ENCODE measurements around the gene KCNH4.

KCNH4 gene

DNA sequence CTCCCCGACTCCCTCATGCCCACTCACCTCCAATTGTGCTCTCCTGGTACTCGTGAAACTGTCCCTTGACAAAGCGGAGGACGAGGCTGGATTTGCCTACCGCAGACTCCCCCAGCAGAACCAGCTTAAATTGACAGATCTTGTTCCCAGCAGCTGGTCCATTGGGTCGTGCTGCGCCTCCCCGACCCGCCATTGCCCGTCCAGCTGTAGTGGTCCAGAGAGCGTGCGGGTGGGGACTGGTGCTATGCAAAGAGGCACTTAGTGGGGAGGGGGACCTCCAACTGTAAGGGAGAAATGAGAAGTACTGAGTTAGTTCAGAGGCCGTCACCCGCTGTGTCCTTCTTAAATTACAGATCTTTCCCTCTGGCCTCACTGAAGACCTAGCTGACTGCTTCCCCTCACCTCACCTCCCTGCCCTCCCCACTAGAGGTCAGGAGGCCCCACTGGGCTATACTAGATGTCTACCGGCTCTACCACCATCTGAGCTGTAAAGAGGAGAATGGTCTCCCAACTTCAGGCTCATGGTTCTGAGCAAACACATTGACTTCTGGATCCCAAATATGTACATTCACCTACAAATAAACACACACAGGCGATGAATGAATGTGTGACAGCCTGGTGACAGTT is 50.5 kb downstream of the KCNH4 start:
- Histone ChIP-seq H3K4me3 (ENCODE audit: low read length) (no peak overlapping the region), H3K36me3 (ENCODE audit: insufficient read depth, low read length) (peaks cover 39% of the 10 kb centered on the region), H3K4me2 (ENCODE audit: low read length) (no peak overlapping the region), H3K27me3 (ENCODE audit: control insufficient read depth, insufficient read depth, low read length) (no peaks in the 10 kb centered on the region), H3K9me3 (replicated peaks; ENCODE audit: low read length) (no peaks in the 10 kb centered on the region), H3K4me1 (ENCODE audit: control insufficient read depth, insufficient read depth, low read length) (peaks cover 35% of the 10 kb centered on the region), H3K9ac (ENCODE audit: low read depth, low read length) (no peak overlapping the region)

DNA sequence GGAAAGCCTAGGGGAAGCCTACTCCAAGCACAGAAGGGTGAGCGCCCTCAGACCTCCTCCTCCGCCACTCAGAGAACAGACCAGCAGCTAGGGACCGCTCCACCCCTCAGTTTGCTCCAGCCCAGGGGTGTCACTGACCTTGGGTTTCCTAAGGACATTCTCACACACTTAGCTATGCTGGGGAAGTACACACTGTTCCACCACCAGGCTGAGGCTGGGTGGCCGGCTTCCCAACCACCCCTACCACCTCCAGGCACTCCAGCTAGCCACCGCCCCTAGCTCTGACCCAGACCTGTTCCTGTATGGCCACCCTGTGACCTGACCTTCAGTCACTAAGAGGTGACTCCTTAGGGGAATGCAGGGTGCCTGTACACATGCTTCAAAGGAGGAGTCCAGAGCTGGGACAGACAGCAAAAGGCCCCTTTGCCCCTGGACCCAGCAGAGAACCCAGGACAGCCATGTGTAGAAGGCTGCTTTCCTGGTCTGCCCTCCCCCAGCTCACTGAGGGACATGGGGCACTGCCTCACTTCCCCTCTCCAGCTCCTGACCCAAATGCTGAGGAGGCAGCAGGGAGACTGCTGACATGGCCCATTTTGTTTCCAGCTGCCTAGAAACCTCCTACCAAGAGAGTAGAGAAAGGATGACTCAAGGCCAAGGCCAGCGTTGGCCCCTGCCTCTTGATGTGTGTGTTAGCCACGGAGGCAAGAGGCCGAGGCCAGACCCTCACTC is 51.7 kb downstream of the KCNH4 start:
- Histone ChIP-seq H3K36me3 (ENCODE audit: insufficient read depth, low read length) (peaks cover 49% of the 10 kb centered on the region), H3K4me2 (ENCODE audit: low read length) (no peak overlapping the region)

DNA sequence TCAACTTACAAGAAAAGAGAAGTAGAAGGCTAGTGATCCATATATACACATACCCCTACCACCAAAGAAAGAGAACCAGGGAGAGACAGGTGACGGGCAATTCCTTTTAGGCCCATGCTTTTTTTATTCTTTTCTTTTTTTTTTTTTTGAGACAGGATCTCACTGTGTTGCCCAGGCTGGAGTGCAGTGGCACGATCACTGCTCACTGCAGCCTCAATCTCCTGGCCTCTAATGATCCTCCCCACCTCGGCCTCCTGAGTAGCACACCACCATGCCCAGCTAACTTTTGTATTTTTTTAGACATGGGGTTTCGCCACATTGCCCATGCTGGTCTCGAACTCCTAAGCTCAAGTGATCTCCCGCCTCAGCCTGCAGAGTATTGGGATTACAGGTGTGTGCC is 53.5 kb downstream of the KCNH4 start:
- no peak overlapping the region for H3K9ac ChIP-seq (ENCODE audit: low read depth, low read length)
- no peaks in the 10 kb centered on the region for H3K27me3 ChIP-seq (ENCODE audit: control insufficient read depth, insufficient read depth, low read length)
- no peak overlapping the region for H3K4me2 ChIP-seq (ENCODE audit: low read length)
- peaks cover 53% of the 10 kb centered on the region for H3K36me3 ChIP-seq (ENCODE audit: insufficient read depth, low read length)
- no peak overlapping the region for H3K4me3 ChIP-seq (ENCODE audit: low read length)
- peaks cover 13% of the 10 kb centered on the region for H3K4me1 ChIP-seq (ENCODE audit: control insufficient read depth, insufficient read depth, low read length)
- H3K9me3 ChIP-seq (replicated peaks; ENCODE audit: low read length), result no peaks in the 10 kb centered on the region

More for the DNA sequence above, 51.7 kb downstream of the KCNH4 start:
- no peaks in the 10 kb centered on the region for H3K9me3 ChIP-seq (replicated peaks; ENCODE audit: low read length)
- no peak overlapping the region for H3K9ac ChIP-seq (ENCODE audit: low read depth, low read length)
- no peaks in the 10 kb centered on the region for H3K27me3 ChIP-seq (ENCODE audit: control insufficient read depth, insufficient read depth, low read length)
- H3K4me1 ChIP-seq (ENCODE audit: control insufficient read depth, insufficient read depth, low read length), result peaks cover 30% of the 10 kb centered on the region
- H3K4me3 ChIP-seq (ENCODE audit: low read length), result no peak overlapping the region

DNA sequence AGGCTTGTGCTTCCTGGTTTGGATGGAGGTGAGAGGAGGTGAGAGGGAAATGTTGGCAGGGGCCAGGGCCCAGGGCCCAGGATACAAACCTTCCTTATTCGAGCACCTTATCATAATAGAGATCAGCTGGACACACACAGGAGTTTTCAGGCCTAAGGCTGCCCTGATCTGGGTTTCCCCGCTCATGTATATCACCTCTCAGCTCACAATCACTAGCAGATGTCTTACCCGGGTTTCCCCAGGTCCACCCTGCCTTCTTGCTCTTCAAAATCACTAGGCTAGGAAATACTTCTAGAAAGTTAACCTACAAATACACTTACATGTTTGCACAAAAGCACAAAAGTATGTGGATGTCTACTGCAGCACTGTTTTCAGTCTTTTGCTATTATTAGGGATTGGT is 54.1 kb downstream of the KCNH4 start:
- Histone ChIP-seq H3K27me3 (ENCODE audit: control insufficient read depth, insufficient read depth, low read length) (no peaks in the 10 kb centered on the region), H3K4me2 (ENCODE audit: low read length) (no peak overlapping the region), H3K9me3 (replicated peaks; ENCODE audit: low read length) (no peaks in the 10 kb centered on the region), H3K36me3 (ENCODE audit: insufficient read depth, low read length) (peaks cover 53% of the 10 kb centered on the region), H3K4me1 (ENCODE audit: control insufficient read depth, insufficient read depth, low read length) (peaks cover 7% of the 10 kb centered on the region), H3K9ac (ENCODE audit: low read depth, low read length) (no peak overlapping the region), H3K4me3 (ENCODE audit: low read length) (no peak overlapping the region)

DNA sequence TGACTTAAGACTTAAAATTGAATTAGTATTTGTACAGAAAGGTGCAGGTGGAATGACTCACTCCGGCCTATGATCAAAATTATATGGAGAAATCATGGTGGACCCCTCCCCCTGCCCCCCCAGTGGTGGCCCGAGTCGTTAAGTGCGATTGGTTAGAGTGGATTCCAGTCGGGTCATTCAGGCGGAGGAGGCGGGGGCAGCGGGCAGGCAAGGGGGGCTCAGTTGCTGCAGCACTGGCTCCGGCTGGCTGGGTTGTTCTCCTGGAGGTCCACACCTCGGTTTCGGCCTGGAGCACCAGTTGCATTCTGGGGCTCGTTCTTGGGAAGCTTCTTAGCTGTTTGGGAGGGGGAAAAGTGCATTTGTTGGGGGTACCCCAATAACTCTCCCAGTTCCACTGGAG is 55.4 kb downstream of the KCNH4 start:
- Histone ChIP-seq H3K9me3 (replicated peaks; ENCODE audit: low read length) (no peaks in the 10 kb centered on the region), H3K4me2 (ENCODE audit: low read length) (no peak overlapping the region), H3K27me3 (ENCODE audit: control insufficient read depth, insufficient read depth, low read length) (no peaks in the 10 kb centered on the region), H3K36me3 (ENCODE audit: insufficient read depth, low read length) (peaks cover 50% of the 10 kb centered on the region), H3K4me1 (ENCODE audit: control insufficient read depth, insufficient read depth, low read length) (peaks cover 3% of the 10 kb centered on the region), H3K9ac (ENCODE audit: low read depth, low read length) (no peak overlapping the region), H3K4me3 (ENCODE audit: low read length) (no peak overlapping the region)

DNA sequence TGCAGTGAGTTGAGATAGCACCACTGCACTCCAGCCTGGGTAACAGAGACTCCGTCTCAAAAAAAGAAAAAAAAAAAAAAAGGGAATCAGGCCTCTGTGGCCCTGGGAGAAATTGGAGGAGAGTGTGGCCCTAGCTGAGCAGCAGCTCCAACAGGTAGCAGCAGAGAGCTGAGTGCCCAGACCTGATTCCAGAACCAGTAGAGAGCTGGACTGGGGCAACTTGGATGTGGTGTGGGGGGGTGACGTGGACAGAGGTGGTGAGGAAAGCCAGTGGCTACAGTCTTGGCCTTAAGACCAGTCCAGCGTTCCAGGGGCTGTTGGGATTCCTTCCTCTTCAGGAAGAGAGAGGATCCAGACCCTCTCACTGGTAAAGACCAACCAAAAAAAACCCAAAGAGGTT is 56.7 kb downstream of the KCNH4 start:
- H3K9me3 ChIP-seq (replicated peaks; ENCODE audit: low read length), result no peaks in the 10 kb centered on the region
- H3K27me3 ChIP-seq (ENCODE audit: control insufficient read depth, insufficient read depth, low read length), result no peaks in the 10 kb centered on the region
- H3K36me3 ChIP-seq (ENCODE audit: insufficient read depth, low read length), result peaks cover 41% of the 10 kb centered on the region
- H3K9ac ChIP-seq (ENCODE audit: low read depth, low read length), result no peak overlapping the region
- H3K4me2 ChIP-seq (ENCODE audit: low read length), result no peak overlapping the region
- H3K4me1 ChIP-seq (ENCODE audit: control insufficient read depth, insufficient read depth, low read length), result peaks cover 6% of the 10 kb centered on the region
- no peak overlapping the region for H3K4me3 ChIP-seq (ENCODE audit: low read length)

DNA sequence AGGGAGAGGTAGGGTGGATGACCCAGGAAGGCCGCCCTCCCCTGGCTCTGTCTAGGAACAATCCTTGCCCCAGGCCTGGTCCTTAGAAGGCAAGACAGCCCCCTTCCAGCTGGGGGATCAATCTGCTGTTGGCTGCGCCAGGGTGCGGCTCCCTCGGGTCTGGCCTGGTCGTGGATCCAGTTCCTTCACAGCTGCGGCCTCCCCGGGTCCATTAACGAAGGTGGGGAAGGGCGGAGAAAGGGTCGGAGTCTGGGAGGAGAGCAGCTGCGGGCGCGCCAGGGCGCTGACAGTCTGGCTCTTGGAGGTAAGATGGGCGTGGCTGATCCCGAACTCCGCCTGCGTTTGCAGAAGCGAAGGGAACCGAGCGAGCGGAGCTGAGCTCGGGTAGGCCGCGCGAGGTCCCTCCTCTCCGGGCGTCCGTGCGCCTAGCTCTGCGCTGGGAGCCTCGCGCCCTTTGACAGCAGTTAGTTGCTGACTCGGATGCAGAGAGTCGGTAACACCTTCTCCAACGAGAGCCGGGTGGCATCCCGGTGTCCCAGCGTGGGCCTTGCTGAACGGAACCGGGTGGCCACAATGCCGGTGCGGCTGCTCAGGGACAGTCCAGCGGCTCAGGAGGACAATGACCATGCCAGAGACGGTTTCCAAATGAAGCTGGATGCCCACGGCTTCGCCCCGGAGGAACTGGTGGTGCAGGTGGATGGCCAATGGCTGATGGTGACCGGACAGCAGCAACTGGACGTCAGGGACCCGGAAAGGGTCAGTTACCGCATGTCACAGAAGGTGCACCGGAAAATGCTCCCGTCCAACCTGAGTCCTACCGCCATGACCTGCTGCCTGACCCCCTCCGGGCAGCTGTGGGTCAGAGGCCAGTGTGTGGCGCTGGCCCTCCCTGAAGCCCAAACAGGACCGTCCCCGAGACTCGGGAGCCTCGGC is 58.3 kb downstream of the KCNH4 start, which contains the start of gene HSPB9:
TSS of gene HSPB9 (plus strand) at position 434 of the 933 bp plus-strand sequence. CDS start at position 481, 47 bp downstream.
- Histone ChIP-seq H3K36me3 (ENCODE audit: insufficient read depth, low read length) (peaks cover 32% of the 10 kb centered on the region), H3K4me3 (ENCODE audit: low read length) (no peak within 1 kb of the TSS), H3K27me3 (ENCODE audit: control insufficient read depth, insufficient read depth, low read length) (no peaks in the 10 kb centered on the region), H3K9me3 (replicated peaks; ENCODE audit: low read length) (no peaks in the 10 kb centered on the region), H3K4me2 (ENCODE audit: low read length) (no peak within 1 kb of the TSS), H3K9ac (ENCODE audit: low read depth, low read length) (no peak within 1 kb of the TSS), H3K4me1 (ENCODE audit: control insufficient read depth, insufficient read depth, low read length) (peaks cover 6% of the 10 kb centered on the region)

DNA sequence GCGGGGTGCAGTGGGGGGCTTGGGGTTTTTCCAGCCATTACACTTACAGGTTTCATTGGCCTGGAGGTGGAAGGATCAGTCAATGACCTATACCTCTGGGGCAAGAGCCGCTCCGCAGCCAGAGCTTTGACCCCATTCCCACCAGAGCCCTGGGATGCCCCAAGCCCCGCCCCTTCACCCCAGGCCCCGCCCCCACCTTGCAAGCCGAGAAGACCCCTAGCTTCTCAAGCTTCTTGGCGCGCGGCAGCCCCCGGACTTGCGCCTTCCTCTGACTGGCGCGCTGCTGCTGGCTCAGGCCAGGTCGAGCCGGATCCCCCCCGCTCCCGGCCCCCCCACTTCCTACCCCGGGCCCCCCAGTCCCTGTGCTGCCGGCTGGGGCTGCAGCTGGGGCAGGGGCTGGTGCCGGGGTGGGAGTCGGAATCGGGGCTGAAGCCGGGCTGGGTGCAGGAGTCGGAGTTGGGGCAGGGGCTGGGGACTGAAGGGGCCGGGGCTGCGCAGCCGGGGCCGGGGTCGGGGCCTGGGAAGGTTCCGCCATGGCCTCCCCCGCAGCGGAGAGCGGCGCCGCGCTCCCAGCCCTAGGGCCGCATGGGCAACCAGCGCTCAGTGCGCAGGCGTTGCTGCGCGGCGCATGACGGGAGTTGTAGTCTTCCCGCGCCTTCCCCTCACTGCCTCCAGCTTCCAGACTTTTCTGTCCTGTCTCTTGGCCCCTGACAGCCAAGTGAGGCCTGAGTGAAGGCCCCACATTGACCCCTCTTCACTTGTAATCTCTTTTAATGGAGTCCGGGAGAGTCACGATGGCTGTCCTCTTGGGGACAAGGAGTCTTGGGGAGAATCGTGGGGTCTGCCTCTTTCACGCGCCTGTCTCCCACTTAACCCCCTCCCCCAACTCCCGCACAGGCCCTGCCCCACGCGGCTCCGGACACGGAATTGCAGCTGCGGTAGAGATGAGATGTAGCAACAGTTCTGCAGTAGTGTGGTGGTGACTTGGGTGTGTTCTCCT is 59.9 kb downstream of the KCNH4 start, which contains the start of gene KAT2A:
TSS of gene KAT2A (minus strand) at position 598 of the 1,000 bp plus-strand sequence. CDS start at position 535, 63 bp downstream.
- peaks cover 33% of the 10 kb centered on the region for H3K36me3 ChIP-seq (ENCODE audit: insufficient read depth, low read length)
- H3K9me3 ChIP-seq (replicated peaks; ENCODE audit: low read length), result no peaks in the 10 kb centered on the region
- peak within 1 kb of the TSS; percentile 66 for H3K4me3 ChIP-seq (ENCODE audit: low read length)
- no peak within 1 kb of the TSS for H3K9ac ChIP-seq (ENCODE audit: low read depth, low read length)
- peak within 1 kb of the TSS; percentile 80 for H3K4me2 ChIP-seq (ENCODE audit: low read length)
- peaks cover 6% of the 10 kb centered on the region for H3K4me1 ChIP-seq (ENCODE audit: control insufficient read depth, insufficient read depth, low read length)
- no peaks in the 10 kb centered on the region for H3K27me3 ChIP-seq (ENCODE audit: control insufficient read depth, insufficient read depth, low read length)

DNA sequence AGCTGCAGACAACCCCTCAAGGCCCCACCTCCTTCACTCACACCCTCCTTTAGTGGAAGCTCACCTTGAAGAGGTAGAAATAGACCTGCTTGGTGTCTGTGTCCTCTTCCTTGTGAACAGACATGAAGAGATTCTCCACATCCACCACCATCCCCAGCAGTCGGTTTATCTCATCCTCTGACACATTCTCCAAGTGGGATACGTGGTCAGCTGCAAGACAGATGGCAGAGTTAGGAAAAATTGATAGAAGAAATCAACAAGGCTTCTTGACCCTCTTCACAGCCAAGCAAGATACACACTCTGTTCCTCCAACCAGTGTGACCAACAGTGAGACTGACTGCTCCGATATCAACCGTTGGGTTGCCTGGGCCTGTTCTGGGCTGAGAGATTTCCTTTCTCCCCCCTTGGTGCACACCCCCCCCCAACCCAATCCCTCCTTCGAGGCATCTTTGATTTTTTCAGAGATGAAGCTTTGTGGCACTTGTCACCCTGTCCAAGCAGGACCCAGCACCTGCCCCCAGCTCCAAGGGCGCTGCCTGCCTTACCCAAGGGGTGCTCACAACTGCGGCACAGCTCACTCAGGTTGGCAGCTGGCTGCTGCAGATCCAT is 60.7 kb downstream of the KCNH4 start:
- Histone ChIP-seq H3K4me3 (ENCODE audit: low read length) (peak overlapping the region; percentile 66), H3K36me3 (ENCODE audit: insufficient read depth, low read length) (peaks cover 27% of the 10 kb centered on the region), H3K27me3 (ENCODE audit: control insufficient read depth, insufficient read depth, low read length) (no peaks in the 10 kb centered on the region), H3K4me2 (ENCODE audit: low read length) (peak overlapping the region; percentile 80), H3K9me3 (replicated peaks; ENCODE audit: low read length) (no peaks in the 10 kb centered on the region), H3K9ac (ENCODE audit: low read depth, low read length) (no peak overlapping the region), H3K4me1 (ENCODE audit: control insufficient read depth, insufficient read depth, low read length) (peaks cover 6% of the 10 kb centered on the region)

DNA sequence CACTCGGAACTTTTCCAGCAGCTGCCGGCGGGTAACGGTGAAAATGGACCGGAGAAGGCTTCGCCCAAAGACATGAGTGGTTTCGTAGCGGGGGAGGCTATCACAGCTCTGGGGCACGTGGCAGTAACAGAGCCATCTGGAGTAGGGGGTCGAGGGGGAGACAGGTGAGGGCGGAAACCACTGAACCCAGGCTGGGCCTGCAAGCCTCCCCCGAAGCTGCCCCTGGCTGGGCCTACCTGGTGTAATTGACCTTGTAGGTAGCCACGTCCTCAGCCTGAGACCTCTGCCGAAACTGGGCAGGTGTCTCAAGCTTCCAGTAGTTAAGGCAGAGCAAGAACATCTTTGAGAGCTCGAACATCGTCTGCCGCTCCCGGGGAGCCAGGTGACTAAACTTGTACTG is 61.6 kb downstream of the KCNH4 start:
- Histone ChIP-seq H3K27me3 (ENCODE audit: control insufficient read depth, insufficient read depth, low read length) (no peaks in the 10 kb centered on the region), H3K4me2 (ENCODE audit: low read length) (no peak overlapping the region), H3K4me3 (ENCODE audit: low read length) (no peak overlapping the region), H3K9ac (ENCODE audit: low read depth, low read length) (no peak overlapping the region), H3K9me3 (replicated peaks; ENCODE audit: low read length) (no peaks in the 10 kb centered on the region), H3K4me1 (ENCODE audit: control insufficient read depth, insufficient read depth, low read length) (peaks cover 6% of the 10 kb centered on the region), H3K36me3 (ENCODE audit: insufficient read depth, low read length) (peaks cover 19% of the 10 kb centered on the region)
